Measurements from ENCODE around the gene LTF. TPM values are rescaled to one million over a fixed set of nuclear protein-coding genes. Genes with fewer than 3 reads are reported as not detected.

LTF gene
- total RNA-seq, 1 donor from 2014 or later: 0.53 TPM

- no peak overlapping the region for H3K27ac Mint-ChIP-seq
- TF ChIP-seq, protein P1, sequence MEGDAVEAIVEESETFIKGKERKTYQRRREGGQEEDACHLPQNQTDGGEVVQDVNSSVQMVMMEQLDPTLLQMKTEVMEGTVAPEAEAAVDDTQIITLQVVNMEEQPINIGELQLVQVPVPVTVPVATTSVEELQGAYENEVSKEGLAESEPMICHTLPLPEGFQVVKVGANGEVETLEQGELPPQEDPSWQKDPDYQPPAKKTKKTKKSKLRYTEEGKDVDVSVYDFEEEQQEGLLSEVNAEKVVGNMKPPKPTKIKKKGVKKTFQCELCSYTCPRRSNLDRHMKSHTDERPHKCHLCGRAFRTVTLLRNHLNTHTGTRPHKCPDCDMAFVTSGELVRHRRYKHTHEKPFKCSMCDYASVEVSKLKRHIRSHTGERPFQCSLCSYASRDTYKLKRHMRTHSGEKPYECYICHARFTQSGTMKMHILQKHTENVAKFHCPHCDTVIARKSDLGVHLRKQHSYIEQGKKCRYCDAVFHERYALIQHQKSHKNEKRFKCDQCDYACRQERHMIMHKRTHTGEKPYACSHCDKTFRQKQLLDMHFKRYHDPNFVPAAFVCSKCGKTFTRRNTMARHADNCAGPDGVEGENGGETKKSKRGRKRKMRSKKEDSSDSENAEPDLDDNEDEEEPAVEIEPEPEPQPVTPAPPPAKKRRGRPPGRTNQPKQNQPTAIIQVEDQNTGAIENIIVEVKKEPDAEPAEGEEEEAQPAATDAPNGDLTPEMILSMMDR (IDR thresholded peaks at IDR 0.05; ENCODE audit: unreplicated experiment): no peak
- no peaks in the 10 kb centered on the region for H3K36me3 Mint-ChIP-seq (ENCODE audit: insufficient read depth)
- no peak overlapping the region for H3K4me3 Mint-ChIP-seq (ENCODE audit: low read depth)
- H3K9me3 Mint-ChIP-seq (ENCODE audit: low read depth): no peaks in the 10 kb centered on the region
- DNase-seq (ENCODE audit: low spot score, unreplicated experiment): no peak
- no peaks in the 10 kb centered on the region for H3K4me1 Mint-ChIP-seq (ENCODE audit: low read depth)
- H3K27me3 Mint-ChIP-seq: peaks cover 36% of the 10 kb centered on the region
Observed at GRCh38 chr3:46467562-46467961, 2.9 kb upstream of the LTF start.

DNA sequence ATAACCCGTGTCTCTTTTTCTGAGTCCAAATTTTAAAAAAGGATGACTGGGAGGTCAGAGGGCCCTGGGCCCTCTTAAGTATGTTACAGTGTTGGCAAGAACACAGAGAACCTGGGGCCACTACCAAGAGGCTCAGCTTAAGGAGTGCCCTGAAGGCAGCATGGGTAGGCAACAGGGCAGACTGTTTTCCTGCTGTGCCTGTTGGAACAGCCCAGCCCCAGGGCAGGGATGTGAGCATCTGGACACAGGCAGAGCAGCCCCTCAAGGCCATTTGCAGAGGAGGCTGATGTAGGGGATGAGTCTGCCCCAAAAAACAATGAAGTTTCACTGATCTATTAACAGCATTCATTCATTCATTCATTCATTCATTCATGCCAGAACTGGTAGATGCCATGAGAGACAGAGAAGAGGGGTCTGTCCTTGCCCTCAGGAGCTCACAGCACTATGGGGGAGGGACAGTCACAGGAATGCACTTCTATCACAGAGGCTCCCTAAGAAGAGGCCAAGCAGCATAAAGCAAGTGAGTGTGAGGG, 2.2 kb upstream of the LTF start:
- Mint-ChIP-seq H3K27ac (peak overlapping the region; percentile 21), H3K36me3 (ENCODE audit: insufficient read depth) (no peaks in the 10 kb centered on the region), H3K9me3 (ENCODE audit: low read depth) (no peaks in the 10 kb centered on the region), H3K4me1 (ENCODE audit: low read depth) (no peaks in the 10 kb centered on the region), H3K4me3 (ENCODE audit: low read depth) (no peak overlapping the region), H3K27me3 (peaks cover 39% of the 10 kb centered on the region)
- DNase-seq (ENCODE audit: low spot score, unreplicated experiment): no peak
- TF ChIP-seq, protein P1 (IDR thresholded peaks at IDR 0.05; ENCODE audit: unreplicated experiment): no peak

GRCh38 chr3:46466273-46466672, 1.6 kb upstream of the LTF start:
- H3K9me3 Mint-ChIP-seq (ENCODE audit: low read depth): no peaks in the 10 kb centered on the region
- H3K27ac Mint-ChIP-seq: no peak overlapping the region
- no peak for DNase-seq (ENCODE audit: low spot score, unreplicated experiment)
- H3K4me1 Mint-ChIP-seq (ENCODE audit: low read depth): no peaks in the 10 kb centered on the region
- H3K4me3 Mint-ChIP-seq (ENCODE audit: low read depth): no peak overlapping the region
- H3K36me3 Mint-ChIP-seq (ENCODE audit: insufficient read depth): no peaks in the 10 kb centered on the region
- TF ChIP-seq, protein P1 (IDR thresholded peaks at IDR 0.05; ENCODE audit: unreplicated experiment): no peak
- peaks cover 37% of the 10 kb centered on the region for H3K27me3 Mint-ChIP-seq

DNA sequence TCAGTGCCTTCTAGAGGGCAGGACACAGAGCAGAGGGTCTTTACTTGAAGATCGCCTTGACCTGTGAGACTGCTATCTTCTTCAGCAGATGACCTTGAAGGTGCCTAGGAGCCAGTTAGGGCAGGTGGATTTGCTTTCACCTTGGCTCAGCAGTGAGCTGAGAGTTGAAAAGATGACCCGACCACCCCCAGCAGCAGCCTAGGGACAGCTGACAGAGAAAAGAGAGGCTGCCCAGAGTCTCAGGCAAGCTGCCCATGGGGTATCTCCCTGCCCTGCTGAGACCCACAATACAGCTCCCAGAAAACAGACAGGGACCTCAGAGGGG, 453 bp upstream of the LTF start:
- H3K27me3 Mint-ChIP-seq: peaks cover 35% of the 10 kb centered on the region

DNA sequence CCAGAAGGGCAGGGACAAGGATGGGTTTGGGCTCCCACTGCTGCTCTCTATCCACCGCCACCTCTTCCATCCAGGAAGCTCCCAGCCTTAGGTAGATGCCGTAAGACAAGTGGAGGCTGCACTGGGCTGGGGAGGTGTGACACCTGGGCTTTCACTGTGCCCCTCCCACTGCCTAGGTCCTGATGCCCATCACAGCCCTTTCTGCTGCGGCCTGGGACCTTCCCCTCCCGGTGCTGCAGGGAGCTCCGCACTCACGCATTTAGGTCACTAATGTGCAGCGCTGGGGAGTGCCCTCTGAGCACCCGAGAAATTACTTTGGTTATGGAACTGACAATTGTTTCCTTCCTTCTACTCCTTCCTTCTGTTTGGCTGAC, 850 bp downstream of the LTF start:
- DNase-seq (ENCODE audit: low spot score, unreplicated experiment): no peak
- Mint-ChIP-seq H3K4me3 (ENCODE audit: low read depth) (no peak overlapping the region), H3K27ac (no peak overlapping the region), H3K4me1 (ENCODE audit: low read depth) (no peaks in the 10 kb centered on the region), H3K27me3 (peaks cover 38% of the 10 kb centered on the region), H3K9me3 (ENCODE audit: low read depth) (peaks cover 9% of the 10 kb centered on the region), H3K36me3 (ENCODE audit: insufficient read depth) (no peaks in the 10 kb centered on the region)
- TF ChIP-seq, protein P1 (IDR thresholded peaks at IDR 0.05; ENCODE audit: unreplicated experiment): no peak

More for the DNA sequence above, 453 bp upstream of the LTF start:
- Mint-ChIP-seq H3K27ac (no peak overlapping the region), H3K36me3 (ENCODE audit: insufficient read depth) (no peaks in the 10 kb centered on the region), H3K9me3 (ENCODE audit: low read depth) (peaks cover 8% of the 10 kb centered on the region), H3K4me3 (ENCODE audit: low read depth) (no peak overlapping the region), H3K4me1 (ENCODE audit: low read depth) (no peaks in the 10 kb centered on the region)
- no peak for DNase-seq (ENCODE audit: low spot score, unreplicated experiment)
- TF ChIP-seq, protein P1 (IDR thresholded peaks at IDR 0.05; ENCODE audit: unreplicated experiment): no peak
